CD14-positive monocyte (primary cell): ENCODE results near the gene PDIA5. TPM values are rescaled to one million over a fixed set of nuclear protein-coding genes. Genes with fewer than 3 reads are reported as not detected.

Experiments
- DNase-seq, 3 donors: peaks; one replicate each; pipeline ENCODE4 v3.0.0-alpha.2; 2011 to 2022
- H2AFZ ChIP-seq: 2 replicates; pipeline ENCODE4 v1.6.0; 2012; ENCODE audit warnings: mild to moderate bottlenecking, low read depth, low read length, inconsistent platforms; ENCODE audit not compliant: insufficient read depth, poor library complexity, severe bottlenecking
- H3K27ac ChIP-seq, 2 donors: 1 replicate in 1 of 2; 2 replicates in 1 of 2; pipeline ENCODE4 v1.5.1; 2012 to 2013; ENCODE audit warnings: low read length in 2 of 2, control low read depth in 1 of 2, inconsistent platforms in 1 of 2, low read depth in 1 of 2, mild to moderate bottlenecking in 1 of 2
- H3K27me3 ChIP-seq, 2 donors: one replicate each; pipeline versions ENCODE4 v1.6.0 to v1.6.1; 2011 to 2013; ENCODE audit warnings: low read length in 2 of 2; ENCODE audit not compliant: control insufficient read depth in 2 of 2, insufficient read depth in 2 of 2
- H3K36me3 ChIP-seq, 2 donors: replicated peaks in 1 of 2; 1 replicate in 1 of 2; 2 replicates in 1 of 2; pipeline versions ENCODE4 v1.5.1 to v1.6.1; 2012 to 2013; ENCODE audit warnings: low read length in 2 of 2, control low read depth in 1 of 2, inconsistent platforms in 1 of 2, mild to moderate bottlenecking in 1 of 2; ENCODE audit not compliant: insufficient read depth in 2 of 2, control insufficient read depth in 1 of 2
- H3K4me1 ChIP-seq, 2 donors: 1 replicate in 1 of 2; 2 replicates in 1 of 2; pipeline versions ENCODE4 v1.5.1 to v1.6.1; 2012 to 2013; ENCODE audit warnings: low read length in 2 of 2, control low read depth in 1 of 2, inconsistent platforms in 1 of 2, mild to moderate bottlenecking in 1 of 2, moderate library complexity in 1 of 2; ENCODE audit not compliant: insufficient read depth in 2 of 2, control insufficient read depth in 1 of 2
- H3K4me2 ChIP-seq: replicated peaks from 2 replicates; pipeline ENCODE3; 2012; ENCODE audit warnings: low read length, moderate library complexity, mild to moderate bottlenecking; ENCODE audit not compliant: poor library complexity, severe bottlenecking; ENCODE audit errors: extremely low read depth
- H3K4me3 ChIP-seq, 3 experiments: fragments of 200-600 bp in 1 of 3; sonication (generic) in 1 of 3; replicated peaks in 1 of 3; 1 replicate in 2 of 3; 2 replicates in 1 of 3; pipeline ENCODE4 v1.5.1; 2011 to 2013; ENCODE audit warnings: low read length in 3 of 3, mild to moderate bottlenecking in 3 of 3, control low read depth in 2 of 3, low read depth in 2 of 3, inconsistent platforms in 1 of 3, moderate library complexity in 1 of 3
- H3K79me2 ChIP-seq: 2 replicates; pipeline ENCODE4 v1.6.0; 2012; ENCODE audit warnings: mild to moderate bottlenecking, control low read depth, inconsistent platforms, low read length, moderate library complexity; ENCODE audit not compliant: insufficient read depth
- H3K9ac ChIP-seq: 2 replicates; pipeline ENCODE4 v1.6.0; 2017; ENCODE audit warnings: low read length, mild to moderate bottlenecking; ENCODE audit not compliant: insufficient read depth, poor library complexity, severe bottlenecking
- H3K9me3 ChIP-seq, 2 donors: replicated peaks in 1 of 2; 1 replicate in 1 of 2; 2 replicates in 1 of 2; pipeline versions ENCODE4 v1.5.1 to v1.6.1; 2012 to 2013; ENCODE audit warnings: low read length in 2 of 2, control low read depth in 1 of 2; ENCODE audit not compliant: control insufficient read depth in 1 of 2, insufficient read depth in 1 of 2
- H4K20me1 ChIP-seq: 2 replicates; pipeline ENCODE4 v1.6.0; 2012; ENCODE audit warnings: mild to moderate bottlenecking, low read length, control low read depth, moderate library complexity; ENCODE audit not compliant: insufficient read depth
- H3K27ac Mint-ChIP-seq, 7 donors: one replicate each; pipeline ENCODE4 v1.8.0; 2020; ENCODE audit warnings: mild to moderate bottlenecking in 7 of 7, mixed read lengths in 7 of 7, moderate library complexity in 6 of 7, inconsistent platforms in 2 of 7
- H3K27me3 Mint-ChIP-seq, 3 donors: one replicate each; pipeline ENCODE4 v1.8.0; 2021 to 2022; ENCODE audit warnings: low read depth in 3 of 3, mild to moderate bottlenecking in 3 of 3, mixed read lengths in 3 of 3, moderate library complexity in 3 of 3, inconsistent platforms in 1 of 3
- H3K36me3 Mint-ChIP-seq, 2 donors: one replicate each; pipeline ENCODE4 v1.8.0; 2020; ENCODE audit warnings: mixed read lengths in 2 of 2, inconsistent platforms in 1 of 2, mild to moderate bottlenecking in 1 of 2
- H3K4me1 Mint-ChIP-seq: one replicate; pipeline ENCODE4 v1.8.0; 2020; ENCODE audit warnings: mild to moderate bottlenecking, mixed read lengths
- H3K4me3 Mint-ChIP-seq, 2 donors: one replicate each; pipeline ENCODE4 v1.8.0; 2020; ENCODE audit warnings: mild to moderate bottlenecking in 2 of 2, mixed read lengths in 2 of 2, moderate library complexity in 1 of 2
- H3K9me3 Mint-ChIP-seq, 7 donors: one replicate each; pipeline ENCODE4 v1.8.0; 2020 to 2022; ENCODE audit warnings: mixed read lengths in 7 of 7, mild to moderate bottlenecking in 6 of 7, moderate library complexity in 6 of 7, inconsistent platforms in 2 of 7
- CTCF ChIP-seq: fragments of 200-600 bp; IDR thresholded peaks from one replicate; pipeline ENCODE4 v1.8.0; 2022; ENCODE audit warnings: antibody characterized with exemption, mild to moderate bottlenecking
- WGBS: methylation state at CpG from one replicate; pipeline ENCODE4 v1.1.5; 2013; ENCODE audit warnings: missing lambda C conversion rate; ENCODE audit not compliant: insufficient coverage; 5-methylcytosine and 5-hydroxymethylcytosine counted together
- intact Hi-C, 2 donors: fragments of 100-400 bp; cut with micrococcal nuclease; formaldehyde crosslinking; loops; one replicate each; pipeline versions ENCODE4 v1.15.0 to v1.15.1; 2023
- polyA plus RNA-seq, 3 donors: library from polyadenylated mRNA; depleted of rRNA in 1 of 3; unstranded in 2 of 3; stranded (reverse) in 1 of 3; fragments of 300-500 nt in 2 of 3; fragments of >200 nt in 1 of 3; fragmentation: Illumina TruSeq in 2 of 3; gene quantifications; 1 replicate in 2 of 3; 2 replicates in 1 of 3; pipeline ENCODE4 v1.2.3, GENCODE V29; 2012 to 2021

PDIA5 gene
- polyA plus RNA-seq, 3 donors = 7.1 to 10.0 (median 9.2) TPM

GRCh38 chr3:123102826-123103225 lies 36.0 kb downstream of the PDIA5 start:
- no peak for DNase-seq
- Histone ChIP-seq H3K4me3 (no peak overlapping the region), H3K27me3 (no peaks in the 10 kb centered on the region), H2AFZ (no peak overlapping the region), H3K4me2 (no peak overlapping the region), H3K4me1 (no peaks in the 10 kb centered on the region), H3K9ac (no peak overlapping the region), H3K36me3 (peaks cover 35 to 96% of the 10 kb centered on the region in 2 donors), H4K20me1 (no peaks in the 10 kb centered on the region), H3K27ac (no peak overlapping the region), H3K9me3 (no peaks in the 10 kb centered on the region), H3K79me2 (no peaks in the 10 kb centered on the region)
- H3K4me3 Mint-ChIP-seq = no peak overlapping the region
- peaks cover 0 to 2% (median 0%) of the 10 kb centered on the region in 7 donors for H3K9me3 Mint-ChIP-seq
- no peak overlapping the region for H3K27ac Mint-ChIP-seq
- peaks cover 79 to 82% of the 10 kb centered on the region in 2 donors for H3K36me3 Mint-ChIP-seq
- H3K27me3 Mint-ChIP-seq = peaks cover 0 to 2% (median 0%) of the 10 kb centered on the region in 3 donors
- peaks cover 7% of the 10 kb centered on the region for H3K4me1 Mint-ChIP-seq
- intact Hi-C loops = no loop called here
- 100% methylated on average over 1 of the region's 2 CpGs for WGBS
- no peak for TF ChIP-seq CTCF

GRCh38 chr3:123104550-123104949 lies 37.7 kb downstream of the PDIA5 start:
- intact Hi-C loops = no loop called here
- Histone ChIP-seq H3K4me3 (no peak overlapping the region), H3K27me3 (no peaks in the 10 kb centered on the region), H2AFZ (no peak overlapping the region), H3K9ac (no peak overlapping the region), H3K36me3 (peaks cover 30 to 90% of the 10 kb centered on the region in 2 donors), H4K20me1 (no peaks in the 10 kb centered on the region), H3K4me2 (no peak overlapping the region), H3K4me1 (no peaks in the 10 kb centered on the region), H3K9me3 (no peaks in the 10 kb centered on the region), H3K27ac (no peak overlapping the region), H3K79me2 (no peaks in the 10 kb centered on the region)
- peaks cover 76 to 80% of the 10 kb centered on the region in 2 donors for H3K36me3 Mint-ChIP-seq
- no peak overlapping the region for H3K4me3 Mint-ChIP-seq
- H3K27ac Mint-ChIP-seq = peak overlapping the region in 2 of 7 donors; percentile 28 to 32
- no peaks in the 10 kb centered on the region for H3K4me1 Mint-ChIP-seq
- H3K27me3 Mint-ChIP-seq = peaks cover 0 to 2% (median 0%) of the 10 kb centered on the region in 3 donors
- H3K9me3 Mint-ChIP-seq = peaks cover 0 to 2% (median 0%) of the 10 kb centered on the region in 7 donors
- no CpG with 5 or more reads among the region's 3 CpGs for WGBS
- no peak for TF ChIP-seq CTCF
- DNase-seq = no peak
